Lung microvascular endothelial cell (primary cell): ENCODE measurements around the gene FGF22. TPM values are rescaled to one million over a fixed set of nuclear protein-coding genes. Genes with fewer than 3 reads are reported as not detected.

ENCODE experiments used
- DNase-seq, 2 donors: peaks; one replicate each; pipeline versions ENCODE4 v3.0.0 to v3.0.0-alpha.2; 2010; ENCODE audit warnings: low read depth in 2 of 2
- total RNA-seq: library from RNA; depleted of rRNA; stranded (reverse); fragments of >200 nt; gene quantifications from 2 replicates; pipeline ENCODE4 v1.2.1, GENCODE V29; 2014

FGF22 gene
- total RNA-seq, 1 donor from 2014 or later: not detected

GRCh38 chr19:677601-678436, 38.1 kb downstream of the FGF22 start:
- no peak for DNase-seq

GRCh38 chr19:678791-679388, 39.2 kb downstream of the FGF22 start:
- DNase-seq: no peak

- DNase-seq: peak; percentile 45 to 66
Measured at GRCh38 chr19:679418-680286, 40.0 kb downstream of the FGF22 start.

GRCh38 chr19:680287-681028, 40.8 kb downstream of the FGF22 start:
- DNase-seq: peak; percentile 99 to 100

GRCh38 chr19:681029-682019, 41.6 kb downstream of the FGF22 start:
- DNase-seq: peak; percentile 97 to 98

- DNase-seq: no peak
Measured at GRCh38 chr19:682678-683320, 43.1 kb downstream of the FGF22 start.

GRCh38 chr19:685454-685931, 45.8 kb downstream of the FGF22 start:
- no peak for DNase-seq

GRCh38 chr19:686589-687297, 47.1 kb downstream of the FGF22 start:
- DNase-seq: no peak

- DNase-seq: no peak
Measured at GRCh38 chr19:687569-688166, 48.0 kb downstream of the FGF22 start.

GRCh38 chr19:688214-688613, 48.5 kb downstream of the FGF22 start:
- DNase-seq: no peak

GRCh38 chr19:688992-689391, 49.3 kb downstream of the FGF22 start:
- no peak for DNase-seq

GRCh38 chr19:690203-690602, 50.5 kb downstream of the FGF22 start:
- DNase-seq: no peak

Other genes starting within 250 kb of the FGF22 start
- 2.0 and 7.5 TPM in 2 replicates for gene C2CD4C, start 230.7 kb upstream of the FGF22 start, total RNA-seq
- 4.4 and 28.4 TPM in 2 replicates for gene SHC2, start 178.8 kb upstream of the FGF22 start, total RNA-seq
- under 0.01 TPM in 1 of 2 replicates, not detected in the other for gene MADCAM1, start 143.4 kb upstream of the FGF22 start, total RNA-seq
- 26.4 and 29.4 TPM in 2 replicates for gene TPGS1, start 132.4 kb upstream of the FGF22 start, total RNA-seq
- gene CDC34, start 108.1 kb upstream of the FGF22 start, total RNA-seq: 74.3 and 89.3 TPM in 2 replicates
- gene GZMM, start 95.8 kb upstream of the FGF22 start, total RNA-seq: not detected in 2 replicates
- 184 and 198 TPM in 2 replicates for gene BSG, start 67.3 kb upstream of the FGF22 start, total RNA-seq
- gene HCN2, start 50.0 kb upstream of the FGF22 start, total RNA-seq: 0.40 and 0.44 TPM in 2 replicates
- 14.4 and 18.8 TPM in 2 replicates for gene POLRMT, start 6.3 kb upstream of the FGF22 start, total RNA-seq
- gene RNF126, start 23.3 kb downstream of the FGF22 start, total RNA-seq: 25.5 and 27.8 TPM in 2 replicates
- gene FSTL3, start 36.5 kb downstream of the FGF22 start, total RNA-seq: 5.0 and 5.2 TPM in 2 replicates
- gene PRSS57, start 55.6 kb downstream of the FGF22 start, total RNA-seq: not detected in 2 replicates
- gene PALM, start 69.1 kb downstream of the FGF22 start, total RNA-seq: 23.1 and 36.9 TPM in 2 replicates
- gene MISP, start 111.2 kb downstream of the FGF22 start, total RNA-seq: under 0.01 TPM in 1 of 2 replicates, not detected in the other
- gene PTBP1, start 157.6 kb downstream of the FGF22 start, total RNA-seq: 113 and 124 TPM in 2 replicates
- under 0.01 and 0.44 TPM in 2 replicates for gene PLPPR3, start 182.1 kb downstream of the FGF22 start, total RNA-seq
- not detected in 2 replicates for gene AZU1, start 188.0 kb downstream of the FGF22 start, total RNA-seq
- gene PRTN3, start 201.1 kb downstream of the FGF22 start, total RNA-seq: not detected in 2 replicates
- not detected in 2 replicates for gene ELANE, start 212.4 kb downstream of the FGF22 start, total RNA-seq
- gene CFD, start 219.8 kb downstream of the FGF22 start, total RNA-seq: 1.2 and 3.9 TPM in 2 replicates